ENCODE measurements around the gene SERP2. TPM values are rescaled to one million over a fixed set of nuclear protein-coding genes. Genes with fewer than 3 reads are reported as not detected.

SERP2 gene
- total RNA-seq, 1 experiment from 2014 or later = not detected

GRCh38 chr13:44422755-44423643 lies 49.4 kb downstream of the SERP2 start:
- intact Hi-C loops (cut with micrococcal nuclease) = no loop called here
- no peak for DNase-seq (ENCODE audit: low read depth, low spot score)
- no peak for ATAC-seq
- no peak for TF ChIP-seq ZNF274 (IDR thresholded peaks at IDR 0.05; ENCODE audit: low read depth, low read length)
- no peak for TF ChIP-seq ZFX (IDR thresholded peaks at IDR 0.05)
- no peak for TF ChIP-seq SIN3A (IDR thresholded peaks at IDR 0.05; ENCODE audit: low read depth)
- TF ChIP-seq, protein P1, sequence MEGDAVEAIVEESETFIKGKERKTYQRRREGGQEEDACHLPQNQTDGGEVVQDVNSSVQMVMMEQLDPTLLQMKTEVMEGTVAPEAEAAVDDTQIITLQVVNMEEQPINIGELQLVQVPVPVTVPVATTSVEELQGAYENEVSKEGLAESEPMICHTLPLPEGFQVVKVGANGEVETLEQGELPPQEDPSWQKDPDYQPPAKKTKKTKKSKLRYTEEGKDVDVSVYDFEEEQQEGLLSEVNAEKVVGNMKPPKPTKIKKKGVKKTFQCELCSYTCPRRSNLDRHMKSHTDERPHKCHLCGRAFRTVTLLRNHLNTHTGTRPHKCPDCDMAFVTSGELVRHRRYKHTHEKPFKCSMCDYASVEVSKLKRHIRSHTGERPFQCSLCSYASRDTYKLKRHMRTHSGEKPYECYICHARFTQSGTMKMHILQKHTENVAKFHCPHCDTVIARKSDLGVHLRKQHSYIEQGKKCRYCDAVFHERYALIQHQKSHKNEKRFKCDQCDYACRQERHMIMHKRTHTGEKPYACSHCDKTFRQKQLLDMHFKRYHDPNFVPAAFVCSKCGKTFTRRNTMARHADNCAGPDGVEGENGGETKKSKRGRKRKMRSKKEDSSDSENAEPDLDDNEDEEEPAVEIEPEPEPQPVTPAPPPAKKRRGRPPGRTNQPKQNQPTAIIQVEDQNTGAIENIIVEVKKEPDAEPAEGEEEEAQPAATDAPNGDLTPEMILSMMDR (IDR thresholded peaks at IDR 0.05 in 2 of 3, conservative IDR thresholded peaks at IDR 0.05 in 1 of 3; ENCODE audit: borderline replicate concordance in 1 of 3, insufficient read depth in 1 of 3, low read depth in 2 of 3, low read length in 2 of 3) = no peak
- TF ChIP-seq YY1 (IDR thresholded peaks at IDR 0.05; ENCODE audit: extremely low read depth, insufficient replicate concordance, low read depth, low read length) = no peak
- TF ChIP-seq FOSL1 (IDR thresholded peaks at IDR 0.05; ENCODE audit: low read depth) = no peak
- no peak for TF ChIP-seq CBX3 (IDR thresholded peaks at IDR 0.05; ENCODE audit: low read depth)
- TF ChIP-seq ZBTB33 (IDR thresholded peaks at IDR 0.05; ENCODE audit: extremely low read depth, insufficient replicate concordance, low read length) = no peak
- no peak for TF ChIP-seq REST (IDR thresholded peaks at IDR 0.05; ENCODE audit: low read depth)
- TF ChIP-seq JUND (IDR thresholded peaks at IDR 0.05) = no peak
- no peak for TF ChIP-seq SP1 (IDR thresholded peaks at IDR 0.05; ENCODE audit: low read depth)
- TF ChIP-seq ELF1 (IDR thresholded peaks at IDR 0.05; ENCODE audit: borderline replicate concordance, low read depth) = no peak
- TF ChIP-seq CEBPB (IDR thresholded peaks at IDR 0.05; ENCODE audit: low read depth) = no peak
- TF ChIP-seq POLR2A (IDR thresholded peaks at IDR 0.05; ENCODE audit: borderline replicate concordance, extremely low read depth, insufficient read depth, insufficient read length) = no peak
- TF ChIP-seq, protein P2, sequence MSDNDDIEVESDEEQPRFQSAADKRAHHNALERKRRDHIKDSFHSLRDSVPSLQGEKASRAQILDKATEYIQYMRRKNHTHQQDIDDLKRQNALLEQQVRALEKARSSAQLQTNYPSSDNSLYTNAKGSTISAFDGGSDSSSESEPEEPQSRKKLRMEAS (IDR thresholded peaks at IDR 0.05) = no peak
- TF ChIP-seq EZH2 (IDR thresholded peaks at IDR 0.05) = no peak
- H3K36me3 ChIP-seq (ENCODE audit: control insufficient read depth in 1 of 2, insufficient read depth in 2 of 2, low read length in 2 of 2) = no peaks in the 10 kb centered on the region
- no TSS peak for BruUV-seq (replicated peaks)
- H3K4me2 ChIP-seq (ENCODE audit: low read length) = no peak overlapping the region
- no peak overlapping the region for H2AFZ ChIP-seq (ENCODE audit: low read depth, low read length, poor library complexity, severe bottlenecking)
- H3K9me2 ChIP-seq (ENCODE audit: insufficient read depth) = no peaks in the 10 kb centered on the region
- no peaks in the 10 kb centered on the region for H4K20me1 ChIP-seq (ENCODE audit: insufficient read depth)
- ChIA-PET POLR2A (interaction anchor here (0.6 to 5.6 kb wide), 2 partner anchors 8 to 12 kb away, joined by 3 to 28 read pairs; no protein-coding TSS in a partner anchor), CTCF (no interaction called here), RAD21 (ENCODE audit: low non-redundant PET in 1 of 2, low total read pairs in 2 of 2, uncharacterized antibody in 2 of 2, unreplicated experiment in 2 of 2) (no interaction called here)
- H3K9ac ChIP-seq (ENCODE audit: low read length) = no peak overlapping the region
- no peaks in the 10 kb centered on the region for H3K27me3 ChIP-seq (ENCODE audit: insufficient read depth, low read length)
- no peaks in the 10 kb centered on the region for H3K9me3 ChIP-seq (ENCODE audit: control insufficient read depth in 1 of 2, insufficient read depth in 1 of 2, low read depth in 1 of 2, low read length in 2 of 2)
- H3K4me1 ChIP-seq (ENCODE audit: control insufficient read depth in 1 of 2, insufficient read depth in 2 of 2, low read length in 2 of 2) = no peaks in the 10 kb centered on the region
- no peak overlapping the region for H3K27ac ChIP-seq (ENCODE audit: low read depth, low read length)
- H3K79me2 ChIP-seq (ENCODE audit: insufficient read depth, low read length) = no peaks in the 10 kb centered on the region
- H3K4me3 ChIP-seq (replicated peaks in 1 of 2; ENCODE audit: low read depth in 1 of 2, low read length in 2 of 2) = no peak overlapping the region

Data from HCT116 (cell line).